Liver (tissue), 9 donors: ENCODE results near the gene TMEM234. TPM values are rescaled to one million over a fixed set of nuclear protein-coding genes. Genes with fewer than 3 reads are reported as not detected.

Experiments
- DNase-seq: peaks from one replicate; pipeline ENCODE4 v3.0.0-alpha.2; 2017; ENCODE audit warnings: low spot score
- H3K27ac ChIP-seq, 2 donors: one replicate each; pipeline ENCODE4 v1.7.0; 2013; ENCODE audit warnings: inconsistent platforms in 2 of 2, low read length in 2 of 2, control low read depth in 1 of 2, low read depth in 1 of 2, mild to moderate bottlenecking in 1 of 2
- H3K27me3 ChIP-seq, 4 donors: one replicate each; pipeline versions ENCODE4 v1.6.1 to v1.7.0; 2013; ENCODE audit warnings: low read length in 3 of 4, inconsistent platforms in 1 of 4, mild to moderate bottlenecking in 1 of 4, moderate library complexity in 1 of 4; ENCODE audit not compliant: control insufficient read depth in 4 of 4, insufficient read depth in 4 of 4
- H3K36me3 ChIP-seq, 4 donors: one replicate each; pipeline versions ENCODE4 v1.6.1 to v1.7.0; 2013; ENCODE audit warnings: low read length in 3 of 4, mild to moderate bottlenecking in 3 of 4, low read depth in 1 of 4, moderate library complexity in 1 of 4; ENCODE audit not compliant: control insufficient read depth in 4 of 4, insufficient read depth in 3 of 4
- H3K4me1 ChIP-seq, 4 donors: one replicate each; pipeline versions ENCODE4 v1.6.1 to v1.7.0; 2013; ENCODE audit warnings: low read length in 3 of 4, mild to moderate bottlenecking in 3 of 4, moderate library complexity in 1 of 4; ENCODE audit not compliant: control insufficient read depth in 4 of 4, insufficient read depth in 4 of 4
- H3K4me3 ChIP-seq, 3 donors: one replicate each; pipeline versions ENCODE4 v1.6.1 to v1.7.0; 2013; ENCODE audit warnings: low read length in 3 of 3, control low read depth in 1 of 3, low read depth in 1 of 3, mild to moderate bottlenecking in 1 of 3
- H3K9ac ChIP-seq, 2 donors: one replicate each; pipeline ENCODE4 v1.7.0; 2013; ENCODE audit warnings: low read length in 2 of 2, mild to moderate bottlenecking in 2 of 2, moderate library complexity in 2 of 2, control low read depth in 1 of 2, low read depth in 1 of 2
- H3K9me3 ChIP-seq, 4 donors: one replicate each; pipeline versions ENCODE4 v1.6.1 to v1.7.0; 2013; ENCODE audit warnings: low read length in 3 of 4; ENCODE audit not compliant: control insufficient read depth in 4 of 4
- CTCF ChIP-seq: fragments of 150-350 bp; IDR thresholded peaks from 2 replicates; pipeline ENCODE4 v1.5.1; 2017; ENCODE audit warnings: improper control_type of control experiment, low read depth, low read length; ENCODE audit not compliant: missing input control
- EGR1 ChIP-seq, 2 donors: IDR thresholded peaks; 2 replicates each; pipeline ENCODE4 v1.6.1; 2016 to 2018; ENCODE audit warnings: antibody characterized with exemption in 2 of 2, low read depth in 2 of 2
- FOXA1 ChIP-seq: IDR thresholded peaks from 2 replicates; pipeline ENCODE4 v1.6.1; 2016; ENCODE audit warnings: antibody characterized with exemption
- FOXA2 ChIP-seq: IDR thresholded peaks from 2 replicates; pipeline ENCODE4 v1.6.1; 2016; ENCODE audit warnings: antibody characterized with exemption
- GABPA ChIP-seq, 2 donors: IDR thresholded peaks in 1 of 2; conservative IDR thresholded peaks in 1 of 2; 2 replicates each; pipeline ENCODE4 v1.6.1; 2016; ENCODE audit warnings: antibody characterized with exemption in 2 of 2, mild to moderate bottlenecking in 1 of 2, moderate library complexity in 1 of 2
- HNF4A ChIP-seq, 2 donors: conservative IDR thresholded peaks; 2 replicates each; pipeline ENCODE4 v1.6.1; 2016; ENCODE audit warnings: antibody characterized with exemption in 2 of 2, mild to moderate bottlenecking in 2 of 2
- HNF4G ChIP-seq: IDR thresholded peaks from 2 replicates; pipeline ENCODE4 v1.6.1; 2016; ENCODE audit warnings: antibody characterized with exemption
- JUND ChIP-seq, 2 donors: IDR thresholded peaks; 2 replicates each; pipeline ENCODE4 v1.6.1; 2016; ENCODE audit warnings: antibody characterized with exemption in 2 of 2
- MAX ChIP-seq: IDR thresholded peaks from 2 replicates; pipeline ENCODE4 v1.6.1; 2016; ENCODE audit warnings: antibody characterized with exemption
- NR2F2 ChIP-seq: IDR thresholded peaks from 2 replicates; pipeline ENCODE4 v1.6.1; 2016; ENCODE audit warnings: antibody characterized with exemption
- RAD21 ChIP-seq, 2 donors: IDR thresholded peaks; 2 replicates each; pipeline ENCODE4 v1.6.1; 2016; ENCODE audit warnings: antibody characterized with exemption in 2 of 2, mild to moderate bottlenecking in 2 of 2
- RXRA ChIP-seq, 2 donors: IDR thresholded peaks; 2 replicates each; pipeline ENCODE4 v1.6.1; 2017 to 2018; ENCODE audit warnings: antibody characterized with exemption in 2 of 2, mild to moderate bottlenecking in 1 of 2
- SP1 ChIP-seq: IDR thresholded peaks from 2 replicates; pipeline ENCODE4 v1.6.1; 2018; ENCODE audit warnings: antibody characterized with exemption, mild to moderate bottlenecking
- TAF1 ChIP-seq: conservative IDR thresholded peaks from 2 replicates; pipeline ENCODE4 v1.6.1; 2016; ENCODE audit warnings: antibody characterized with exemption, mild to moderate bottlenecking
- YY1 ChIP-seq: IDR thresholded peaks from 2 replicates; pipeline ENCODE4 v1.6.1; 2016; ENCODE audit warnings: antibody characterized with exemption, mild to moderate bottlenecking
- WGBS: extraction: QIAGEN DNeasy Blood & Tissue Kit; methylation state at CpG from one replicate; pipeline ENCODE4 v1.1.7; 2013; 5-methylcytosine and 5-hydroxymethylcytosine counted together
- polyA plus RNA-seq, 2 donors: library from polyadenylated mRNA; stranded (reverse) in 1 of 2; unstranded in 1 of 2; fragments of 200-250 nt in 1 of 2; fragments of >200 nt in 1 of 2; fragmentation: Nextera tagmentation in 1 of 2; extraction: Ambion mirVana in 1 of 2; gene quantifications; one replicate each; pipeline versions ENCODE4 v1.2.1 to v1.2.3, GENCODE V29; 2013 to 2015
- total RNA-seq, 2 donors: library from RNA; depleted of rRNA; stranded (reverse); fragments of >200 nt; gene quantifications; one replicate each; pipeline ENCODE4 v1.2.3, GENCODE V29; 2014
- TF ChIP-seq, protein P1 (sequence below): IDR thresholded peaks from 2 replicates; pipeline ENCODE4 v1.6.1; 2016; ENCODE audit warnings: antibody characterized with exemption
- TF ChIP-seq, protein P2 (sequence below): IDR thresholded peaks from 2 replicates; pipeline ENCODE4 v1.6.1; 2016; ENCODE audit warnings: antibody characterized with exemption
- TF ChIP-seq, protein P3 (sequence below): IDR thresholded peaks from 2 replicates; pipeline ENCODE4 v1.6.1; 2016; ENCODE audit warnings: antibody characterized with exemption, mild to moderate bottlenecking
- donor health status: healthy.
- donor health status: healthy.
- donor health status: healthy.
- donor health status: healthy.
- donor health status: healthy.

The TMEM234 gene
- total and polyA plus RNA-seq, 4 donors, result 5.4 to 6.8 (median 6.1) TPM

DNA sequence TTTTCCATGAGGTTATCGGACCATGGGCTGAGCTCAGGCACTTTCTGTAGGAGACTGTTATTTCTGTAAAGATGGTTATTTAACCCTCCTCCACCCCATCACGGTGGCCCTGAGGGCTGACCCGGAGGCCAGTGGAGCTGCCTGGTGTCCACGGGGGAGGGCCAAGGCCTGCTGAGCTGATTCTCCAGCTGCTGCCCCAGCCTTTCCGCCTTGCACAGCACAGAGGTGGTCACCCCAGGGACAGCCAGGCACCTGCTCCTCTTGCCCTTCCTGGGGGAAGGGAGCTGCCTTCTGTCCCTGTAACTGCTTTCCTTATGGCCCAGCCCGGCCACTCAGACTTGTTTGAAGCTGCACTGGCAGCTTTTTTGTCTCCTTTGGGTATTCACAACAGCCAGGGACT is 24.3 kb downstream of the TMEM234 start:
- Histone ChIP-seq H3K4me1 (peaks cover 0 to 34% (median 20%) of the 10 kb centered on the region in 4 donors), H3K27me3 (no peaks in the 10 kb centered on the region), H3K9ac (no peak overlapping the region), H3K36me3 (peaks cover 13 to 46% (median 34%) of the 10 kb centered on the region in 4 donors), H3K27ac (no peak overlapping the region), H3K4me3 (no peak overlapping the region), H3K9me3 (no peaks in the 10 kb centered on the region)
- no peak for TF ChIP-seq EGR1 (IDR thresholded peaks at IDR 0.05; ENCODE audit: low read depth in 2 of 2)
- TF ChIP-seq FOXA1, result no peak
- TF ChIP-seq, protein P1, sequence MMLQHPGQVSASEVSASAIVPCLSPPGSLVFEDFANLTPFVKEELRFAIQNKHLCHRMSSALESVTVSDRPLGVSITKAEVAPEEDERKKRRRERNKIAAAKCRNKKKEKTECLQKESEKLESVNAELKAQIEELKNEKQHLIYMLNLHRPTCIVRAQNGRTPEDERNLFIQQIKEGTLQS, result no peak
- TF ChIP-seq YY1, result no peak
- no peak for TF ChIP-seq NR2F2
- WGBS, result 81% methylated on average over 6 of the region's 6 CpGs
- no peak for DNase-seq

GRCh38 chr1:32197074-32197473 is 25.1 kb downstream of the TMEM234 start:
- Histone ChIP-seq H3K27me3 (no peaks in the 10 kb centered on the region), H3K9ac (no peak overlapping the region), H3K4me1 (peaks cover 0 to 34% (median 20%) of the 10 kb centered on the region in 4 donors), H3K9me3 (no peaks in the 10 kb centered on the region), H3K27ac (no peak overlapping the region), H3K36me3 (peaks cover 18 to 53% (median 41%) of the 10 kb centered on the region in 4 donors), H3K4me3 (no peak overlapping the region)
- TF ChIP-seq, protein P2, sequence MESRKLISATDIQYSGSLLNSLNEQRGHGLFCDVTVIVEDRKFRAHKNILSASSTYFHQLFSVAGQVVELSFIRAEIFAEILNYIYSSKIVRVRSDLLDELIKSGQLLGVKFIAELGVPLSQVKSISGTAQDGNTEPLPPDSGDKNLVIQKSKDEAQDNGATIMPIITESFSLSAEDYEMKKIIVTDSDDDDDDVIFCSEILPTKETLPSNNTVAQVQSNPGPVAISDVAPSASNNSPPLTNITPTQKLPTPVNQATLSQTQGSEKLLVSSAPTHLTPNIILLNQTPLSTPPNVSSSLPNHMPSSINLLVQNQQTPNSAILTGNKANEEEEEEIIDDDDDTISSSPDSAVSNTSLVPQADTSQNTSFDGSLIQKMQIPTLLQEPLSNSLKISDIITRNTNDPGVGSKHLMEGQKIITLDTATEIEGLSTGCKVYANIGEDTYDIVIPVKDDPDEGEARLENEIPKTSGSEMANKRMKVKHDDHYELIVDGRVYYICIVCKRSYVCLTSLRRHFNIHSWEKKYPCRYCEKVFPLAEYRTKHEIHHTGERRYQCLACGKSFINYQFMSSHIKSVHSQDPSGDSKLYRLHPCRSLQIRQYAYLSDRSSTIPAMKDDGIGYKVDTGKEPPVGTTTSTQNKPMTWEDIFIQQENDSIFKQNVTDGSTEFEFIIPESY, result no peak
- TF ChIP-seq, protein P3, sequence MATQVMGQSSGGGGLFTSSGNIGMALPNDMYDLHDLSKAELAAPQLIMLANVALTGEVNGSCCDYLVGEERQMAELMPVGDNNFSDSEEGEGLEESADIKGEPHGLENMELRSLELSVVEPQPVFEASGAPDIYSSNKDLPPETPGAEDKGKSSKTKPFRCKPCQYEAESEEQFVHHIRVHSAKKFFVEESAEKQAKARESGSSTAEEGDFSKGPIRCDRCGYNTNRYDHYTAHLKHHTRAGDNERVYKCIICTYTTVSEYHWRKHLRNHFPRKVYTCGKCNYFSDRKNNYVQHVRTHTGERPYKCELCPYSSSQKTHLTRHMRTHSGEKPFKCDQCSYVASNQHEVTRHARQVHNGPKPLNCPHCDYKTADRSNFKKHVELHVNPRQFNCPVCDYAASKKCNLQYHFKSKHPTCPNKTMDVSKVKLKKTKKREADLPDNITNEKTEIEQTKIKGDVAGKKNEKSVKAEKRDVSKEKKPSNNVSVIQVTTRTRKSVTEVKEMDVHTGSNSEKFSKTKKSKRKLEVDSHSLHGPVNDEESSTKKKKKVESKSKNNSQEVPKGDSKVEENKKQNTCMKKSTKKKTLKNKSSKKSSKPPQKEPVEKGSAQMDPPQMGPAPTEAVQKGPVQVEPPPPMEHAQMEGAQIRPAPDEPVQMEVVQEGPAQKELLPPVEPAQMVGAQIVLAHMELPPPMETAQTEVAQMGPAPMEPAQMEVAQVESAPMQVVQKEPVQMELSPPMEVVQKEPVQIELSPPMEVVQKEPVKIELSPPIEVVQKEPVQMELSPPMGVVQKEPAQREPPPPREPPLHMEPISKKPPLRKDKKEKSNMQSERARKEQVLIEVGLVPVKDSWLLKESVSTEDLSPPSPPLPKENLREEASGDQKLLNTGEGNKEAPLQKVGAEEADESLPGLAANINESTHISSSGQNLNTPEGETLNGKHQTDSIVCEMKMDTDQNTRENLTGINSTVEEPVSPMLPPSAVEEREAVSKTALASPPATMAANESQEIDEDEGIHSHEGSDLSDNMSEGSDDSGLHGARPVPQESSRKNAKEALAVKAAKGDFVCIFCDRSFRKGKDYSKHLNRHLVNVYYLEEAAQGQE, result no peak
- TF ChIP-seq TAF1 (no peak), NR2F2 (no peak), CTCF (no peak), YY1 (no peak), HNF4G (no peak), EGR1 (IDR thresholded peaks at IDR 0.05; ENCODE audit: low read depth in 2 of 2) (no peak), JUND (IDR thresholded peaks at IDR 0.05) (no peak), SP1 (no peak), MAX (no peak), FOXA2 (no peak), GABPA (IDR thresholded peaks at IDR 0.05 in 1 of 2, conservative IDR thresholded peaks at IDR 0.05 in 1 of 2) (no peak), HNF4A (conservative IDR thresholded peaks at IDR 0.05) (no peak), RAD21 (IDR thresholded peaks at IDR 0.05) (no peak), RXRA (IDR thresholded peaks at IDR 0.05) (no peak)
- TF ChIP-seq, protein P1, result no peak
- DNase-seq, result no peak
- 94% methylated on average over 1 of the region's 1 CpG for WGBS
